ENCODE measurements around the gene GPT2.

Gene GPT2

DNA sequence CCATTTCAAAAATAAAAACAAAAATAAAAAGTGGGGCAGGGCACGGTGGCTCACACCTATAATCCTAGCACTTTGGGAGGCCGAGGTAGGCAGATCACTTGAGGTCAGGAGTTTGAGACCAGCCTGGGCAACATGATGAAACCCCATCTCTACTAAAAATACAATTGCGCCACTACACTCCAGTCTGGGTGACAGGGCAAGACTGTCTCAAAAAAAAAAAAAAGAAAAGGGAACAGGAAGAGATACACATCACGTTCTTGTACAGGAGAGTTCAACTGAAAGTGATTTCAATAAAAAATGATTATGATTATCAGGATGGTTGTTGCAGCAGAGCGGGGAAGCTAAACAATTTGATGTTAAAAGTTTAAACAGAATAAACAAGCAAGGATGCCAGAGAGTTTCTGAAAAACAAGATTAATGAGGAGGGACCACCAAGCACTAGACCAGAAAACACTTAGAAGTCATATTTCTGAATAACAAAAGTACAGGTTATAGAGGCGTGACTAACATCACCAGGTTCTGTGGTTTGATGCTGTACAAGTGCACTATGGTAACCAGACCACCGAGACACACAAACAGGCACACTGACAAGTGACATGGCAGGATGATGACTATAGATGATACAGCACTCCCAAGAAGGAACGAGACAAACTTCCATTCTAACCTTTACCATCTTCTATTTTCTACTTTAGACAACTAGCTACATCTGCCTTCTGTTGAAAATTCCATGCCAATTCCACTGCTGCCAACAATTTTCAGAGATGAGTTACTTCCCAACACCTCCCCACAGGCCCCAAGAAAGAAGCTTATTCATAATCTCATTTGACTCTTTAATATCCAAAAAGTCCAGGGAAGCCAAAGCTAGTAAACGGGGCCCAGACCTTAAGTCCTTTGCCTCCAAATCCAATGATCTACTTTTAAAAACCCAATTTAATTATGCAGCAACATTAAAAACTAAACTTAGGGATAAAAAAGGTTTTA is 77.5 kb downstream of the GPT2 start:
- POLR2A ChIA-PET = no interaction called here
- no peak overlapping the region for H3K4me3 ChIP-seq (ENCODE audit: low read depth, low read length)
- CTCF ChIA-PET = interaction anchor here (0.9 to 3.5 kb wide), 5 partner anchors 10 to 180 kb away, joined by 5 to 22 read pairs (median 7); no protein-coding TSS in a partner anchor
- DNase-seq (ENCODE audit: low read depth, low spot score) = no peak
- TF ChIP-seq, protein P1, sequence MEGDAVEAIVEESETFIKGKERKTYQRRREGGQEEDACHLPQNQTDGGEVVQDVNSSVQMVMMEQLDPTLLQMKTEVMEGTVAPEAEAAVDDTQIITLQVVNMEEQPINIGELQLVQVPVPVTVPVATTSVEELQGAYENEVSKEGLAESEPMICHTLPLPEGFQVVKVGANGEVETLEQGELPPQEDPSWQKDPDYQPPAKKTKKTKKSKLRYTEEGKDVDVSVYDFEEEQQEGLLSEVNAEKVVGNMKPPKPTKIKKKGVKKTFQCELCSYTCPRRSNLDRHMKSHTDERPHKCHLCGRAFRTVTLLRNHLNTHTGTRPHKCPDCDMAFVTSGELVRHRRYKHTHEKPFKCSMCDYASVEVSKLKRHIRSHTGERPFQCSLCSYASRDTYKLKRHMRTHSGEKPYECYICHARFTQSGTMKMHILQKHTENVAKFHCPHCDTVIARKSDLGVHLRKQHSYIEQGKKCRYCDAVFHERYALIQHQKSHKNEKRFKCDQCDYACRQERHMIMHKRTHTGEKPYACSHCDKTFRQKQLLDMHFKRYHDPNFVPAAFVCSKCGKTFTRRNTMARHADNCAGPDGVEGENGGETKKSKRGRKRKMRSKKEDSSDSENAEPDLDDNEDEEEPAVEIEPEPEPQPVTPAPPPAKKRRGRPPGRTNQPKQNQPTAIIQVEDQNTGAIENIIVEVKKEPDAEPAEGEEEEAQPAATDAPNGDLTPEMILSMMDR (IDR thresholded peaks at IDR 0.05; ENCODE audit: insufficient read depth, low read length, missing control alignments) = no peak

DNA sequence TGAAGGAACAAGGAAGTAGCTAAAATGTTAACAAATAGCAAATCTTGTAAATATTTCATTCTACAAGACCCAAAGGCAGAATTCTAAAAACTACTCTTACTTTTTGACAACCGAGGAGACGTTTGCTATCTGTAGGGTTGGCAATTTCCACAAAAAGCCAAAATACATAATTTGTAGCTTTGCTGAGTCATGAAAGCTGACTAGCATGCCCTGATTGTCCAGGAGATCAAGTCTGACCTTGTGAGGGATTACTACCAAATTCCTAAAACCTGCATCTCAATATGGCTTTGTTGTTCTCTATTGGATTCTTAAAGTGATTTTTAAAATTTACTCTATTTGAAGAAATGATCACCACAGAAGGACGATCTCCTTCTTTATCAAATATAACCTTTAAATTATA is 78.5 kb downstream of the GPT2 start:
- DNase-seq (ENCODE audit: low read depth, low spot score) = no peak
- ChIA-PET POLR2A (no interaction called here), CTCF (interaction anchor here (0.9 to 3.5 kb wide), 5 partner anchors 10 to 179 kb away, joined by 5 to 22 read pairs (median 7); no protein-coding TSS in a partner anchor)
- H3K4me3 ChIP-seq (ENCODE audit: low read depth, low read length) = no peak overlapping the region
- TF ChIP-seq, protein P1 (IDR thresholded peaks at IDR 0.05; ENCODE audit: insufficient read depth, low read length, missing control alignments) = no peak

DNA sequence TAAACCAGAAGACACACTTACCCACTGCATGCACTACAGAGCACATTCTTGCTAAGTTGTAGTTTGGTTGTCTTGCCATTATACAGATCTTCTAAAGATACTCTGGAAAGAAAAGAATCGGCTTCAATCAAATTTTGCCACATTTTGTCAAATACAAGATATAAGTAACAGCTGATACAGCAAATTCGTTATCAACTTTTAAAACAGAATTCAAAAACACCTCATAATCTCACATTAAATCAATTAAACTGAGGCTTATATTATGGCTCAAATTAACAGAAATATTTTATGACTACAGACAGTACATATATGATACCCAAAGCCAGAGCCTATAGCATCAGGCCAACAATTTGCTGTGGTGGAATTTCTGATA is 83.9 kb downstream of the GPT2 start:
- ChIA-PET POLR2A (no interaction called here), CTCF (interaction anchor here (0.7 kb wide), 1 partner anchor 173 kb away, joined by 3 read pairs; no protein-coding TSS in a partner anchor)
- TF ChIP-seq, protein P1 (IDR thresholded peaks at IDR 0.05; ENCODE audit: insufficient read depth, low read length, missing control alignments) = no peak
- no peak for DNase-seq (ENCODE audit: low read depth, low spot score)
- H3K4me3 ChIP-seq (ENCODE audit: low read depth, low read length) = no peak overlapping the region

DNA sequence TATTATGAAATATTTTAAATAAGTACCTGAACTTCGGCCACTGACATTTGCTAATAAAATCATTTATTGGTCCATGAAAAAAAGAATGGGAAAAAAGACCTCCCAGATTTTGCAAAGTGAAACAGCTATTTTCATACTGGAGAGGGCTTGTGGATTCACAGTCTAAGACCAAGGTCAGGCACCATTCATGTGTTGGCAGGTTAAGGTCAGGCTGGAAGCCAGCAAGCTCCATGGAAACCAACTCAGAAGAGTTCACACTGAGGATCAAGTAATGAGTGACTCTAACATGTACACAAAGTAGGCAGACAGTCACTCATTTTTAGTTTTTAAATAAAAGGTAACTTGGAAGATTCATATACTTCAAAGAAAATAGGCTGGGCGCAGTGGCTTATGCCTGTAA is 85.9 kb downstream of the GPT2 start:
- POLR2A ChIA-PET = no interaction called here
- CTCF ChIA-PET = no interaction called here
- H3K4me3 ChIP-seq (ENCODE audit: low read depth, low read length) = no peak overlapping the region
- no peak for DNase-seq (ENCODE audit: low read depth, low spot score)
- TF ChIP-seq, protein P1 (IDR thresholded peaks at IDR 0.05; ENCODE audit: insufficient read depth, low read length, missing control alignments) = no peak

DNA sequence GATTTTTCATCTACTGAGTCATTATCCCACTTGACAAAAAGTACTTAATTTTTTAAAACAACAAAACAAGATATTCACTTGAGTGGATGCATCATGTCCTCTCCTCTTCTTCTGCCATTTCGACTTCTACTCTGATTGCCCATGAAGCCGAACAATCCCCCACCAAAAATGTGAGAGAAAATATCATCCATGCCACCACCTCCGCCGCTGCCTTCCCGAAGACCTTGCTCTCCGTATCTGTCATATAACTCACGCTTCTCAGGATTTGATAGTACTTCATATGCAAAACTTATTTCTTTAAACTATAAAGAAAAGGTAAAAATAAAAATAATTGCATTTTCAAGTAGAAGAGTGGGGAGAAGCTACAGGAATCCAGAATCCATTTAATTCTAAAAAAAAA is 87.1 kb downstream of the GPT2 start:
- DNase-seq (ENCODE audit: low read depth, low spot score) = no peak
- CTCF ChIA-PET = interaction anchor here (1.3 to 1.7 kb wide), 2 partner anchors 23 to 1194 kb away, joined by 5 to 6 read pairs; no protein-coding TSS in a partner anchor
- no peak overlapping the region for H3K4me3 ChIP-seq (ENCODE audit: low read depth, low read length)
- POLR2A ChIA-PET = no interaction called here
- TF ChIP-seq, protein P1 (IDR thresholded peaks at IDR 0.05; ENCODE audit: insufficient read depth, low read length, missing control alignments) = no peak
